Right renal pelvis (tissue), 4 donors: ENCODE data around the gene SLC6A12. TPM values are rescaled to one million over a fixed set of nuclear protein-coding genes. Genes with fewer than 3 reads are reported as not detected.

Experiments
- DNase-seq, 4 donors: peaks; one replicate each; pipeline ENCODE4 v3.0.0-alpha.2; 2013; ENCODE audit warnings: low read depth in 4 of 4, low spot score in 3 of 4, missing footprints in 1 of 4
- polyA plus RNA-seq, 4 donors: library from polyadenylated mRNA; unstranded; fragments of 120-200 nt; gene quantifications; one replicate each; pipeline ENCODE4 v1.2.1, GENCODE V29; 2013; ENCODE audit not compliant: insufficient read length in 4 of 4

The SLC6A12 gene
- polyA plus RNA-seq, 4 donors: 14.0 to 18.5 (median 15.3) TPM

DNA sequence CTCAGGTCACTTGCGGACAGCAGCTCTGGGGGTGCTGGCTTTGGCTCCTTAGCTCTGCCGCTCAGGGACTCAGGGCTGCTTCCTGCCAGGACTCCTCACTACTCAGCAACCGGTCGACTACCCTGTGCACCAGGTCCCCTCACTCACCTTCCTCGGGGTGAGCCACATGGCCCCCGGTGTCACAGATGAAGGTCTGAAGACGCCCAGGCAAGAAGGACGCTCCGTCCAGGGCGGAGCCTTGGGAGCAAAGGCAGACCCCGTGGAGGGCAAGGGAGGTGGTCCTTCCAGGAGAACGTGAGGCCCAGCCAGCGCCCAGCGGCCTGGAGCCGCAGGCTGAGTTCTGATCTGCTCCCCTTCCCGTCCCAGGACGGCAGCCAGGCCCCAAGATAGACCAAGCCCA, 32.0 kb downstream of the SLC6A12 start:
- DNase-seq: no peak

DNA sequence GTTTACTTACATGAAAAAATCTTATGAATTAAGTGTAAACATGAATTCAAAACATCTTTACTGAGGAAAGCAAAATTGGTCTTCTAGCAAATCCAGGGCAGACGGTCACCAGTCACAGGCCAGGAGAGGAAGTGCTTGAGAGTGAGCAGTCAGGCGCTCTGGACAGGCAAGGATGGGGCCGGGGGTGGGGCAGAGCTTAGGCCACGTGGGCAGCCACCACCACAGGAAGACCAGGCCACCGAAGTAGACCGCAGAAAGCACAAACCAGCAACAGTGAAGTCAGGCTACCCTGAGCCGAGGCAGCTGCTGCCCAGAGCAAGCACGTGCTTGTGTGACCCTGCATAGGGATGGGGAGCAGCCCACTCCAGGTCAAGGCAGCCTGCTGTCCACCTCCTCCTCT, 33.5 kb downstream of the SLC6A12 start:
- DNase-seq: no peak

GRCh38 chr12:179885-180284, 34.1 kb downstream of the SLC6A12 start:
- no peak for DNase-seq

DNA sequence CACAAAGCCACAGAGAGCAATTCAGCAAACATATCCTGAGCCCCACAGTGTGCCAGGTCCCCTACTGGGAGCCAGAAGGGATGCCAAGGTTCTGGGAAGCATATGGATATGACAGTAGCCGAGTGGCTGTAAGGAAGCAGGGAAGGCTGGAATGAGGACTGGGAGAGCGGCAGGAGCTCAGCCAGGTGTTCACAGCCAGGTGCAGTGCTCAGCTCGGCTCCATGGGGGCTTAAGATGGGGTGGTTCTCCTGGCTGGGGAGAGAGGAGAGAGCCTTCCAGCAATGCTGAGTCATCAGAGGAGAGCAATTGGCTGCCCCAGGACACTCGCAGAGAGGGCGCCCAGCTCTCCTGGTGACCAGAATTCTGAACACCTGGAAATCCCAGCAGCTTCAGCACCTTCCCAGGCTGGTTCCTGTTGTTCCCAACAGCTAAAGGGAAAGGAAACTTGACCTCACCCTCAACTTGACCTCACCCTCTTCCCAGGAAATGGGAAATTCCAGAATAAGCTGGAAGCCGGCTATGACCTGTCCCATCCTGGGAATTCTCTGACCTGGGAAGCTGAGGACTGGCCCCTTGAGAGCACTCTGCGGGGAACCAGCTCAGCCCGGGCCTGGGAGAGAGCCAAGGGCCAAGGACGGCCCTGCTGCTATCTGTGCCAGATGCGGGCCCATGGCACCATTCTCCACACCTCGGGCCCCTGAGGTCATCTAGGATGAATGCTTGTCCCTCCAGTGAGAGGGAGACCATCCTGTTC, 34.6 kb downstream of the SLC6A12 start:
- DNase-seq: no peak

GRCh38 chr12:178829-179109, 35.2 kb downstream of the SLC6A12 start:
- DNase-seq: no peak

GRCh38 chr12:177980-178828, 35.8 kb downstream of the SLC6A12 start:
- no peak for DNase-seq

GRCh38 chr12:177336-177979, 36.5 kb downstream of the SLC6A12 start:
- DNase-seq: no peak

DNA sequence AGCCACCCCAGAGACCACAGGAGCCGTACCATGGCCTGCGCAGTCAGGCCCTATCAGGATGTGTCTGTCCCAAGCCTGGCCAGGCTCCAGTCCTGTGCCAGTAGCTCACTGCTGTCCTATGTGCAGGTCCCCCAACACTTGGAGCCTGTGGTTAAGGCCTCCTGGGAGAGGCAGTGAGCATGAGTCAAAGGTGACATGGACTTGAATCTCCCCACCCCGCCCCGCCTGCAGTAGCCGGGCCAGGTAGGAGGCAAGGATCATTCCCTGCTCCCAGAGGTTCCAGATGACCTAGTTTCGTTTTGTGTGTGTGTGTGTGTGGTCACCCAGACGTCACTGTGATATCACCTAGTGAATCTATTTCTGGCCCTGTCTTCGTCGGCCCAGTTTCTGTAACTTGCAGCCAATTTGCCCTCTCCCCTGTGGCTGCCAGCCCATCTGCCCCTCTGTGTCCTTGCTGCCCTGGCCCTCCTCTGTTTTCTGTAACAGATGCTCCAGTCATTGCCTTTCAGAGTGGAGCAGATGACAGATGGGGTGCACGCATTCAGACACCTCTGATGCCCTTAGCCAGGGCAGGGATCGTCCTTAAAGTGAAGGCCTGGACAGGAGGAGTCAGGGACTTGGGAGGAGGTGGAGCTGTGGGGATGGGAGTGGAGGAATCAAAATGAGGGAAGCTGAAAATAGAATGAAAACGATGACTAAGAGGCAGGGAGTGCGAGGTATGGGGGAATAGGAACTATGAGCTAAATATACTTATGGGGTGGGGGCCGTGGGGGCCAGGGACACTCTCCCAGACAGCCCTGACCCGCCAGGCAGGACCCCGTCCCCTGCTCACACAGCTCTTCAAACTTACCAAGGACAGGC, 37.4 kb downstream of the SLC6A12 start:
- no peak for DNase-seq

DNA sequence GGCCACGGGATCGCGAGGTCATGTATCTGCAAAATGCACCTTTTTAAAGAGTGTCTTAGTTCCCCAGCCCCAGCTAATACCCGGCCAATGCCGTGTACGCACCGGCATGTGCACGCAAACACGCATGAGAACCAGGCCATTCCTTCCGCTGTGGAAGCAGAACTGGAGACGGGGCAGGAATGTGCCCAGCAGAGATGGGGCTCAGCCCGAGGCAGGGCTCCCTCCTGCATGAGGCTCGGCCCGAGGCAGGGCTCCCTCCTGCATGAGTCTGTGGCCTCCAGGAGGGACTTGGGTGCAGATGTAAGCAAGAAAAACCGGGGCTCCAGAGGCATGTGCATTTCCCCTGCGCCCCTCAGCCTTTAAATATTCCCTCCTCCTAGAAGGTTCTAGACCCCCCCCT, 38.2 kb downstream of the SLC6A12 start:
- no peak for DNase-seq

DNA sequence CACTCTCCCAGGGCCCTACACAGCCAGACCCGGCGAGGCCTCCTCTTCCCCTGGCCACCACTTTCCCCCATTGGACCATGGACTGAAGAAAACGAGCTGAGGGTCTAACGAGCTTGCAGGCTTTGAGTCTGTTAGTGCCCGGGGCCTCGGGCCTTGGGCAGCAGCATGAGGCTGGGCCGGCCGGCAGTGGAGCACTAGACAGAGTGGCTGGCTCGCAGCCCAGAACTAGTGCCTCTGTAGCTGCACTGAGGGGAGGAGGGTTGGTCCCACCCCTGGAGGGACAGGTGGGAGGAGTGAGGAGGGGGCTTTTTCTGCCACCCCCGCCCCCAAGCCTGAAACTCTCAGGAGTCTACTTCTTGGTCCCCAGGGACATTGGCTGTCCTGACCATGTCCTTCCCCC, 38.7 kb downstream of the SLC6A12 start:
- DNase-seq: no peak

DNA sequence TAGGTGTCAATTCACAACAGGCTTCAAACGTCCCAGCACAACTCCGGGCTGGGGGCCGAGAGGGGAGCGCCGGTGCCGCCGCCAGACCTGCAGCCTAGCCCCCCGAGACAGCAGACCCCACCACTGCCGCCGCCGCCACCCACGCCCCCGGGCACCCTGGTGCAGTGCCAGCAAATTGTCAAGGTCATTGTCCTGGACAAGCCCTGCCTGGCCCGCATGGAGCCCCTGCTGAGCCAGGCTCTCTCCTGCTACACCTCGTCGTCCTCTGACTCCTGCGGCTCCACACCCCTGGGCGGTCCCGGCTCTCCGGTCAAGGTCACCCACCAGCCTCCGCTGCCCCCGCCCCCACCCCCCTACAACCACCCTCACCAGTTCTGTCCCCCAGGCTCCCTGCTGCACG, 39.4 kb downstream of the SLC6A12 start:
- no peak for DNase-seq

- DNase-seq: no peak
Measured at GRCh38 chr12:174124-174523, 39.8 kb downstream of the SLC6A12 start.

DNA sequence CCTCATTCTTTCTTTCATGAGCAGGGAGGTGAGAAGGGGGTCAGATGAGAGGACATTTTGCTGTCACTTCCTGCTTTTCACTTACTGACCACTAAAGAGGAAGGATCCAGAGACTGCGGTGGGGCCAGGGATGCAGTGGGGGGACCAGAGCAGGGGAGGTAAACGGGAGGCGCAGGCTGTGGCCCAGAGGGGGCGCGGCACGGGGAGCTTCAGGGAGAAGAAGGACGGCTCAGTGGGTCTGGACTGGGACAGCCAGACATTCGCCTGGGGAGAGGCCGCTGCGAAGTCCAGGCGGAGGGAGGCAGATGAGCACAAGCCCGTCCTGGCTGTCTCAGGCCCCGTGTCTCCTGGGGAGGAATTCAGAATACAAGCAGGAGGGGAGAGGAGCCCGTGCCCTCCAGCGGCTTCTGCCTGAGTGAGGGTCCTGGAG, 41.2 kb downstream of the SLC6A12 start:
- no peak for DNase-seq

DNA sequence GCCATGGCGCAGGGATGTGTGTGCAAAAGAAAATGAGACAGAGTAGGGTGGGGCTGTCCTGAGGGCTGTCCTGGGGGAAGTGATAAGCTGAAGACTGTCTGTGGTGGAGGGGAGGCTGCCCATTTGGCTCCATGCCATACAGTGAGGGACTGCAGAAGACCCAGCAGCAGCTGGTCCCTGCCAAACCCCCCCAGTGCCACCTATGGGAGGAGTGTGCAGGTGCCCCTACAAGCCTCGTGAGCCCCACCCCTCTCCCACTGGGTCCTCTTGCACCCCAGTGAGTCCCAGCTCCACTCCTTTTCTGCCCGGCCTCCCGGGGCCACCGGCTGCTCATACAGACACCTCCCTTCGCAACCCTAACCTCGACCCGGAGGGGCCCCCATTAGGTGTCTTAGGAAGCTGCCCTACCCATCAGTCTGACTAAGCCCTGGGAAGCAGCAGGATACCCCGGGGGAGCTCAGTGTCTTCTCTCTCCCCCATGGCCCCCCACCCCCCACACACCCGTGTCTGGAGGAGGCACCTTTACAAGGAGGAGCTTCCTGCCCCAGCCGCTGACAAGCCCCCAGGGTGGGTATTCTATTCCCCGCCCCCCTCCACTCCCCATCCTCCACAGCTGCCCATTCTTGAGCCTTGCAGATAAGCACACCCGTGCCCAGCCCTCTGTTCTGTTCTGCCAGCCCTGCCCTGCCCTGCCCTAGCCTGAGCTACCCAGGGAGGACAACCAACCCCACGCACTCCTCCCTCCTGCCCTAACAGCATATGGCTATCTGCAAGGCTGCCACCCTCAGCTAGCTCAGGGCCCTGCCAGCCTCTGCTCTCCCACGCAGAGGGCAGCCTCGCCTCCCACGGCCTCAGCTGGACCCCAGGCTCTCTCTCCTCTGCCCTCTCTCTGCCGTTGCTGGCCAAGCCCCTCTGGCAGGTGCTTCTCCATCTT, 41.9 kb downstream of the SLC6A12 start:
- DNase-seq: no peak

DNA sequence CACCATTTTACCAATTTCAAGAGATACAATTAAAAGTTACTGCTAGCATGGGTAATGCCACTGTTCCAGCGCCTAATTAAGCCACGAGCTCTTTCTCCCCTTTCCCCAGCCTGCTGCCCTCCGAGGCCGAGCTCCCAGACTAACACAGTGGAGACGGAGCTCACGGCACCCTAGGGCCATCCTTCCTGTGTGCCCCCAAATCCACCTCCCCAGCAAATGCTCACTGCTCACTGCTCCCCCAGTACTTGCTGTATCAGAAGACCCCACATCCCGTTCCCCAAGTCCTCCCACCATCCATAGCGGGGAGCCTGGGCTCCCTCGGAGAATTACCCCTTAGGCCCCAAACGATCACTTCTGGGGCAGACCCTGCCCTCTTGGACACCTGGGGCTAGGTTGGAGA, 42.7 kb downstream of the SLC6A12 start:
- DNase-seq: no peak

- no peak for DNase-seq
Measured at GRCh38 chr12:170371-171225, 43.4 kb downstream of the SLC6A12 start.

GRCh38 chr12:169528-170370, 44.2 kb downstream of the SLC6A12 start:
- no peak for DNase-seq
